Smooth muscle cell (in vitro differentiated cells): ENCODE results near the gene DLX6. TPM values are rescaled to one million over a fixed set of nuclear protein-coding genes. Genes with fewer than 3 reads are reported as not detected.

Source experiments
- DNase-seq: peaks from one replicate; lab custom pipeline; 2025; ENCODE audit not compliant: unreplicated experiment; lab: John Stamatoyannopoulos, UW
- H2AFZ ChIP-seq: fragments of 200-600 bp; sonication (generic); 2 replicates; pipeline ENCODE4 v1.6.0; 2016; ENCODE audit warnings: antibody characterized with exemption, low read depth, mild to moderate bottlenecking
- H3F3A ChIP-seq: fragments of 200-600 bp; sonication (generic); 2 replicates; pipeline ENCODE4 v1.6.0; 2017; ENCODE audit warnings: antibody characterized with exemption, low read depth
- H3K27ac ChIP-seq: fragments of 200-600 bp; sonication (generic); 2 replicates; pipeline ENCODE4 v1.5.1; 2016; ENCODE audit warnings: low read depth, mild to moderate bottlenecking
- H3K27me3 ChIP-seq: fragments of 200-600 bp; sonication (generic); 2 replicates; pipeline ENCODE4 v1.6.1; 2016; ENCODE audit warnings: low read depth, mild to moderate bottlenecking
- H3K36me3 ChIP-seq: fragments of 200-600 bp; sonication (generic); 2 replicates; pipeline ENCODE4 v1.5.1; 2016; ENCODE audit warnings: low read depth
- H3K4me1 ChIP-seq: fragments of 200-600 bp; sonication (generic); 2 replicates; pipeline ENCODE4 v1.5.1; 2016; ENCODE audit warnings: low read depth
- H3K4me2 ChIP-seq: fragments of 200-600 bp; sonication (generic); 2 replicates; pipeline ENCODE4 v1.6.0; 2016; ENCODE audit warnings: mild to moderate bottlenecking
- H3K4me3 ChIP-seq: fragments of 200-600 bp; sonication (generic); 2 replicates; pipeline ENCODE4 v1.5.1; 2016; ENCODE audit warnings: mild to moderate bottlenecking
- H3K79me2 ChIP-seq: fragments of 200-600 bp; sonication (generic); 2 replicates; pipeline ENCODE4 v1.6.0; 2016; ENCODE audit warnings: low read depth, mild to moderate bottlenecking
- H3K9ac ChIP-seq: fragments of 200-600 bp; sonication (generic); 2 replicates; pipeline ENCODE4 v1.6.0; 2016; ENCODE audit warnings: low read depth
- H3K9me3 ChIP-seq: fragments of 200-600 bp; sonication (generic); replicated peaks from 2 replicates; pipeline ENCODE4 v1.5.1; 2016; ENCODE audit warnings: low read depth
- H4K20me1 ChIP-seq: fragments of 200-600 bp; sonication (generic); 2 replicates; pipeline ENCODE4 v1.6.0; 2016; ENCODE audit warnings: low read depth
- WGBS: methylation state at CpG from one replicate; pipeline ENCODE4 v1.1.7; 2016; ENCODE audit warnings: low lambda C conversion rate; 5-methylcytosine and 5-hydroxymethylcytosine counted together
- polyA plus RNA-seq: library from polyadenylated mRNA; unstranded; fragments of >200 nt; fragmentation: Nextera tagmentation; extraction: Ambion mirVana; gene quantifications from 2 replicates; pipeline ENCODE4 v1.2.1, GENCODE V29; 2016
- total RNA-seq: library from RNA; depleted of rRNA; stranded (reverse); fragments of >200 nt; gene quantifications from 2 replicates; pipeline ENCODE4 v1.2.3, GENCODE V29; 2014
- TF ChIP-seq, protein P1 (sequence below): fragments of 200-600 bp; sonication (generic); IDR thresholded peaks from 2 replicates; pipeline ENCODE4 v1.5.1; 2017; ENCODE audit warnings: borderline replicate concordance, mild to moderate bottlenecking, antibody characterized with exemption; ENCODE audit not compliant: insufficient read depth, poor library complexity, severe bottlenecking

Gene DLX6
- total and polyA plus RNA-seq, 2 experiments from 2014 or later: 0.43 to 2.6 TPM

DNA sequence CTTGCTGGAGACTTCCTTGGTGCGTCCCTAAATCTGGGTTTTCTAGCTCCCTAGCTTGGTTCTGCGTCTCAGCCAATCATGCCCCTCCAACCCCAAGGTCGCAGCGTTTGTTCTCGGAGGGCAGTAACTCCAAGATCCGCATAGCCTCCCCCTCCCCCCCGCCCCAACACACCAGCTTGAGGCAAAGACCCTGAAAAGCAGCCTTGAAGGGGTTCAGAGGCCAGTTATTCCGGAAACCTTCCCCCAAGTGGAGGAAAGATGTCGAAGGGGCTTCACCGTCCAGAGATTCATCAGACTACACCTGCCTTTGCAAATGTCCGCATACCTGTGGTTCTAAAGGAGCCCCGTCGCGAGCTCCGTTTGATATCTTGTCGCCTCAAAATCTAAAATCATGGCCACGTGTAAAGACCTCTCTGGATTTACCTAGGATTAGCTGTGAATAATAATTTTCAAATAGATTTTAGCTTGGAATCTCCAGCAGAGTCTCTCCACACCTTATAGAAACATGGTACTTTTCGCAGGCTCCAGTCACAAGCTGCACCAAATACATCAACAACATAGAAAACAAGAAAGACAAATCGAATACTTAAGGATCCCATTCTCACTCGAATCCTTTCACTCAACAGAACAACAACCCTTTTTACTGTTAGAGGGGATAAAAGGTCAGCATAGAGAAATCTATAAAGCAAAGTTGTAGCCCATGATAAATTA, 7.9 kb downstream of the DLX6 start:
- no peak overlapping the region for H3K4me2 ChIP-seq
- peaks cover 100% of the 10 kb centered on the region for H3K27me3 ChIP-seq
- DNase-seq: no peak
- H3F3A ChIP-seq: no peaks in the 10 kb centered on the region
- no peaks in the 10 kb centered on the region for H3K79me2 ChIP-seq
- H3K4me1 ChIP-seq: peaks cover 20% of the 10 kb centered on the region
- H4K20me1 ChIP-seq: no peaks in the 10 kb centered on the region
- H3K9me3 ChIP-seq: no peaks in the 10 kb centered on the region
- H2AFZ ChIP-seq: no peak overlapping the region
- H3K27ac ChIP-seq: no peak overlapping the region
- WGBS: 21% methylated on average over 20 of the region's 20 CpGs
- no peak overlapping the region for H3K4me3 ChIP-seq
- TF ChIP-seq, protein P1, sequence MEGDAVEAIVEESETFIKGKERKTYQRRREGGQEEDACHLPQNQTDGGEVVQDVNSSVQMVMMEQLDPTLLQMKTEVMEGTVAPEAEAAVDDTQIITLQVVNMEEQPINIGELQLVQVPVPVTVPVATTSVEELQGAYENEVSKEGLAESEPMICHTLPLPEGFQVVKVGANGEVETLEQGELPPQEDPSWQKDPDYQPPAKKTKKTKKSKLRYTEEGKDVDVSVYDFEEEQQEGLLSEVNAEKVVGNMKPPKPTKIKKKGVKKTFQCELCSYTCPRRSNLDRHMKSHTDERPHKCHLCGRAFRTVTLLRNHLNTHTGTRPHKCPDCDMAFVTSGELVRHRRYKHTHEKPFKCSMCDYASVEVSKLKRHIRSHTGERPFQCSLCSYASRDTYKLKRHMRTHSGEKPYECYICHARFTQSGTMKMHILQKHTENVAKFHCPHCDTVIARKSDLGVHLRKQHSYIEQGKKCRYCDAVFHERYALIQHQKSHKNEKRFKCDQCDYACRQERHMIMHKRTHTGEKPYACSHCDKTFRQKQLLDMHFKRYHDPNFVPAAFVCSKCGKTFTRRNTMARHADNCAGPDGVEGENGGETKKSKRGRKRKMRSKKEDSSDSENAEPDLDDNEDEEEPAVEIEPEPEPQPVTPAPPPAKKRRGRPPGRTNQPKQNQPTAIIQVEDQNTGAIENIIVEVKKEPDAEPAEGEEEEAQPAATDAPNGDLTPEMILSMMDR: no peak
- no peak overlapping the region for H3K9ac ChIP-seq
- no peaks in the 10 kb centered on the region for H3K36me3 ChIP-seq

GRCh38 chr7:97013845-97014134, 8.4 kb downstream of the DLX6 start:
- TF ChIP-seq, protein P1: no peak
- H3K4me1 ChIP-seq: peaks cover 21% of the 10 kb centered on the region
- H3K9me3 ChIP-seq: no peaks in the 10 kb centered on the region
- 57% methylated on average over 1 of the region's 1 CpG for WGBS
- H3F3A ChIP-seq: no peaks in the 10 kb centered on the region
- H3K27ac ChIP-seq: no peak overlapping the region
- H3K27me3 ChIP-seq: peaks cover 100% of the 10 kb centered on the region
- H3K79me2 ChIP-seq: no peaks in the 10 kb centered on the region
- H3K4me2 ChIP-seq: no peak overlapping the region
- no peaks in the 10 kb centered on the region for H4K20me1 ChIP-seq
- DNase-seq: no peak
- no peak overlapping the region for H3K9ac ChIP-seq
- H3K4me3 ChIP-seq: no peak overlapping the region
- H2AFZ ChIP-seq: no peak overlapping the region
- H3K36me3 ChIP-seq: no peaks in the 10 kb centered on the region

GRCh38 chr7:97014145-97014750, 8.9 kb downstream of the DLX6 start:
- H3K4me2 ChIP-seq: no peak overlapping the region
- H3K27me3 ChIP-seq: peaks cover 100% of the 10 kb centered on the region
- H3K9me3 ChIP-seq: no peaks in the 10 kb centered on the region
- H3K9ac ChIP-seq: no peak overlapping the region
- no peaks in the 10 kb centered on the region for H3K79me2 ChIP-seq
- H3K27ac ChIP-seq: no peak overlapping the region
- no peak overlapping the region for H2AFZ ChIP-seq
- no peaks in the 10 kb centered on the region for H3K36me3 ChIP-seq
- H3K4me3 ChIP-seq: no peak overlapping the region
- H3K4me1 ChIP-seq: peaks cover 21% of the 10 kb centered on the region
- 45% methylated on average over 5 of the region's 5 CpGs for WGBS
- H4K20me1 ChIP-seq: no peaks in the 10 kb centered on the region
- TF ChIP-seq, protein P1: no peak
- no peaks in the 10 kb centered on the region for H3F3A ChIP-seq
- no peak for DNase-seq

DNA sequence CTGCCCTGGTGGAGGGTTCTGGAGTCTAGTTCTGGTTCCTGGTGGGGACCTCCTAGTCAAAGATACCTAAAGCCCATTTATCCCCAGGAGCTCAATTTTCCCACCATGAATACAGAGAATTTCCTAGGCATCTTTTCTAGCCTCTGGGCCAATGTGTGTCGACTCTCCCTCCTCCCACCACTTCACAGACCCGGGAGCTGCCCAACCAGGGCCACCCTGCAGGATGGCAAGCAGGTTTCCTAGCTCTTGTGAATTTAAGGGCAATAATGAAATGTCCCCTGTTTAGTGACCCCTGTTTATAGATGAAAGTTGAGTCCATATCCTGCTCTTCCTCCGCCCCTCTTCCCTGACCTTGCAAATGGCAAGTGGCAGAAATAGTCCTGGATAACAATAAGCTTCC, 9.9 kb downstream of the DLX6 start:
- H3F3A ChIP-seq: no peaks in the 10 kb centered on the region
- H4K20me1 ChIP-seq: no peaks in the 10 kb centered on the region
- H3K79me2 ChIP-seq: no peaks in the 10 kb centered on the region
- H3K36me3 ChIP-seq: no peaks in the 10 kb centered on the region
- no peak overlapping the region for H3K9ac ChIP-seq
- H3K27ac ChIP-seq: no peak overlapping the region
- TF ChIP-seq, protein P1: no peak
- H3K4me3 ChIP-seq: no peak overlapping the region
- peaks cover 21% of the 10 kb centered on the region for H3K4me1 ChIP-seq
- DNase-seq: no peak
- WGBS: 40% methylated on average over 3 of the region's 3 CpGs
- H3K9me3 ChIP-seq: no peaks in the 10 kb centered on the region
- peaks cover 100% of the 10 kb centered on the region for H3K27me3 ChIP-seq
- no peak overlapping the region for H3K4me2 ChIP-seq
- no peak overlapping the region for H2AFZ ChIP-seq
